ENCODE data around the gene ATP13A3.
"Not testable (repeated sequence)": the region's sequence is repeated elsewhere in the genome, so short reads cannot be mapped to it uniquely, and the experiment has no call there.

Gene ATP13A3

DNA sequence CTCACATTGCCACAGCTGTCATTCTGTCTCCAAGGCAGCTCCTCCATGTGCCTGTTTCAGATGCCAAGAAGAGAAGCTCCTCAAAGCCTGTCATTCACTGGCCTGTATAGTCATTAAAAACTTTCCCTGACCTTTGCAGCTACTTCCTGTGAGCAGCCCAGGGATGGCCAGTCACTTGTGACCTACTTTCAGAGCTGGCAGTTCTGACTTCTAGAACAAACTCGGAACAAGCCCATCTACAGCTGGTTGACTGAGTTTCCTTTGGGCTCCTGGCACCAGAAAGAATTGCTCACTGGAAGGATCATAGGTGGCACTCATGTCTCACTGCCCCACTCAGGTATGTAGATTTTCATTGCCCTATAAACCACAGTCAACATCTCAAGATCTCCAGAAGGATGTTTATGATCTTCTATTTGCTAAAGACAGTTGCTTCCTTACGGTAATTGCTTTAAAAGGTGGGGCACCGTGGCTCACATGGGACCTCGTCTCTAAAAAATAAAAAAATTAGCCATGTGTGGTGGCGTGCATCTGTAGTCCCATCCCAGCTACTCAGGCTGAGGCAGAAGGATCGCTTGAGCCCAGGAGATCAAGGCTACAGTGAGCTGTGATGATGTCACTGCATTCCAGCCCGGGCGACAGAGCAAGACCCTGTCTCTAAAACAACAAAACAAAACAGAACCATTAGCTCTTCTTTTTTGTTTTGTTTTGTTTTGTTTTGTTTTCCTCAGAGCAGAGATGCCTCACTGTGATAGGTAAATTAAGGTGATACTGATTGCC lies 11.2 kb upstream of the ATP13A3 start:
- DNase-seq, result no peak

DNA sequence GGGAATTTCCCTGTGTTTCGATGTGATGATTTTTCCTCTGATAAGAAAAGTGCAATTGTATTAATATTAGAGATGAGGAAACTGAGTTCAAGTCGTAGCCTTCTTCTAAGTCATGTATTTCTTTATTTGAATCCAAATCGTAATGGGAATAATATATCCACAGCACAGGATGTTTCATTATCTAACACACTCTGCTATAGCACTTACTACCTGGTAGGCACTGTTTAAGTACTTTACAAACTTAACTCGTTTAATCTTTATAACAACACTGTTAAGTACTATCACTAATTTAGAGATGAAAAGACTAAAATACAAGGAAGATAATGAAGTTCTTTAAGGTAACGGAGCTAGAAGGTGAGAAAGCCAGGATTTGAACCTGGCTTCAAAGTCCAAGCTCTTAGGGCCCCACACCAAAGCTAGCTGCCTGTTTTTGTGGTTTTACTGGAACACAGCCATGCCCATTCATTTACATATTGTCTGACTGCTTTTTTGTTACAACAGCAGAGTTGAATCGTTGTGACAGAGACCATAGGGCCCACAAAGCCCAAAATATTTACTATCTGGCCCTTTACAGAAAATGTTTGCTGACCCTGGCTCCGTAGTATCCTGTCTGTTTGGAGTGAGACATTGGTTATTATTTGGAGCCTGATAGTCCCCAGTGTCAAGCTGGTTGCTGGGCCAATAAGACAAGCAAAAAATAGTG lies 9.6 kb upstream of the ATP13A3 start:
- DNase-seq, result no peak

DNA sequence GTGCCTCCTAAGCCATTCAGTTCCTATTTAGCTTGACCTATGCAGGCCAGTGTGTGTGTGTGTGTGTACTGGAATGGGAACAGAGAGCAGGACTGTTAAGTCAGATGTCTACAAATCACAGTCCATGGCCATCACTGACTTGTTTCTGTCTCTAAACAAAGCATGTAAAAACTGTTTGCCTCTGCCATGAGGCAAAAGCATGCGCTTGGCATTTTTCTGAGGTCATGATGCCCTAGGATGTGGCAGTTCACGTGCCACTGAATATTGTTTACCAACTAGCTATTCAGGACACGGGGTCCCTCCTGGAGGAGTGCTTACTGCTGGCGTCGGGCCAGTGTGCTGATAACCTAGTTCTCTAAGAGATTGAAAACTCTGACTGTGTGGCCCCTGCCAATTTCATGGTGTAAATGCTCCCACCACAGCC lies 8.2 kb upstream of the ATP13A3 start:
- no peak for DNase-seq

DNA sequence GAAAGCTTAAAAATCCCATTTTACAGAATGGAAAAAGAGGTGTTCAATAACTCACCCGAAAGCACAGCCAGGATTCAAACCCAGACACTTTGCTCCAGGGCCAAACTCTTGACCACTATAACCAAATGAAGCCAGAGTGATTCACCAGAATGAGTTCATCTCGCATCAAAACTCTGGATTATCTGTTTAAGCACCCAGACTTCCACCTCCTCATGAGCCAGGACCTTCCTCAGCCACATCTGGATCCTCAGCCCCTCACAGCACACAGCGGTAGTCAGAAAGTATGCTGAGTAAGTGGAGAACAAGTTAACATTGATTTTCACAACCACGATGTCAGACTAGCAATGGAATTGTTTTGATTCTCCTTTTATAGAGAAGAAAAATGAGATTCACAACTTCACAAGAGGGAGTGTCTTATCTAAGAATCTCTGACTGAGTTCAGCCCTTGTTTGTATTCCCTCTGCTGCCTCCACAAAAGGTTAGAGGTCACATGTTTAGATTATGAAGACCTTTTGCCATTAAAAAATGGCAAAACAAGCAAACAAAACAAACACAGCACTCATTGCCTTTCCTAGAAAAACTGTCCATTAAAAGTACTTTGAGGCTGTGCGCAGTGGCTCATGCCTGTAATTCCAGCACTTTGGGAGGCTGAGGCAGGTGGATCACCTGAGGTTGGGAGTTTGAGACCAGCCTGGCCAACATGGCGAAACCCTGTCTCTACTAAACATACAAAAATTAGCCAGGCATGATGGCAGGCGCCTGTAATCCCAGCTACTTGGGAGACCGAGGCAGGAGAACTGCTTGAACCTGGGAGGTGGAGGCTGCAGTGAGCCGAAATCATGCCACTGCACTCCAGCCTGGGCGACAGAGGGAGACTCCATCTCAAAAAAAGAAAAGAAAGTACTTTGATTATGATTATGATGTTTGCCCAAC lies 7.5 kb upstream of the ATP13A3 start:
- not testable (repeated sequence) for DNase-seq

DNA sequence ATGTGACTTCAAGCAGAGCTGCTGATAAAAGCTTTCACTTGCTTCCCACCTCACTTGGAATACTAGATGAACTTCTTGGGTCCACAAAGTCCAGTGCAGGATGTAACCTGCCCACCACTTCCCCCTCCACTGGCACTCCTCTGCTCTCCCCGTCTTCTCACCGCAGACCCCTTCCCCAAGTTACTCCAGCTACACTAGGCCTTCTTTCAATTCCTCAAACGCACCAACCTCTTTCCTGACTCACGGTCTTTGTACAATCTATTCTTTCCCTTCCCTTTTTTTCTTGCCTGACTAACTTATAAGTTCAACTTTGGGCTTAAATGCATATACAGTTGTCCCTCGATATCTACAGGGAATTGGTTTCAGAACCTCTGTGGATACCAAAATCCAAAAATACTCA lies 5.2 kb upstream of the ATP13A3 start:
- DNase-seq, result no peak

DNA sequence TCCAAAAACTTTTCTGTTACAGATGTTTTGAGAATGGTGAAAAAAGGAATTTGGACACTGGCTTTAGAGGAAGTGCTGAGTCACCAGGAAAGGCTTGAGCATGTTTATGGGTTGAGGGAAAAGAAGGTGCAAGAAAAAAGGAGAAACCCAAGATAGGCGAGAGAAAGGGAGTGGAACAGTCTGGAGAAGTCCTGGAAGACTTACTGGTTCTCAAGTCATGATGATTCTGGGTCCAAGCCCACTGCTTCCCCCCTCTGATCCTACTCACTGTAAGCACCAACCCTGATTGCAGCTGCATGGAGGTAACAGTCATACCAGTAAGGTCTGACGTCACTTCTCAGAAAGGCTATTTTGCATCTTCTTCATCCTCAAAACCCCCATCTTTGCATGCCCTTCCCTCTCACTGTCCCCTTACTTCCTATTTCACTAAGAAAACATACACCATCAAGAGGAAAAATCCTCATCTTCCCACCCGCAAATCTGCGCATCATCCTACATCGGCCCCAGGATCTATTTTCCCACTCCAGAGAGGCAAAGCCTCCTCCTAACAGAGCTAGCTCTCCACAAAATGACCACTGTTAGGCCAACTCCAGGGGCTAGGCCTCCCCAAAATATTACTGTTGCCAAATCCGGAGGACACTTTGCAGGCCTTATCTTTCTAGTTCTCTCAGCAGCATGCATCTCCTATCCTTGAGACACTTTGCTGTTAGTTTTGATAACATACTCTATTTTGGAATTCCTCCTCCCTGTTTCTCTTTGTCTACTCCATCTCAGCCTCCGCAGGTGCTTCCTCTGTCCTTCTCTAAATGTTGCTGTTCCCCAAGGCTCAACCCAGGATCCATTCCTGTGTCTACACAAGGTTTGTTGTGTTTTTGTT lies 3.2 kb upstream of the ATP13A3 start:
- no peak for DNase-seq

DNA sequence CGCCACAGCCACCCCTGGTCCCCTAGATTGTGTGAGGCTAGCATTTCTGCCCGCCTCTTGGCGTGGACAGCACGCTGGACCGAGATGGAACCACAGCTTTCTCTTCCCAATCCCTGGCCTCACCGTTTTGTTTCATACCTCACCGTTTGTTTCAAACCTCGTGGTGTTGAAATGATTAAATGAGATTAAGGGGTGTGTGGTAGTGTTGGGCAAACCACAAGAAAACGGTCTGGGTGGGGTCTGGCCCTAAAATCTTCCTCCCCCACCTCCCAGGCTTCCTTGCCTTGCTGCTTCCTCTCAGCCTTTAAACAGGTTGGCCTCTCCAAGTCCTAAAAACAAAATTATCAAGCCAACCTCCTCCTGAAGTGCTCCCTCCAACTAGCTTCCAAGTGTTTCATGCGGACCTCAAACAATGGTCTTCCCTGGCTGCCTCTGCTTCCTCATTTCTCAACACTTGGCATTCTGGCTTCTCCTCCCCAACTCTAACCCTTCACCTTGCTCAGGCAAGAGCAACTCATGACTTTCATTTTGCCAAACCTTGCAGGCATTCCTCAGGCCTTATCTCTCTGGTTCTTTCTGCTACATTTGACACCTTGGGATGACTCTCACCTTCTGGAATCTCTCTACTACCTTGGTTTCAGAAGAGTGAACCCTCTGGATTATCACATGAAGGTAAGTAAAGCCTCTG lies 1.4 kb upstream of the ATP13A3 start:
- no peak for DNase-seq

DNA sequence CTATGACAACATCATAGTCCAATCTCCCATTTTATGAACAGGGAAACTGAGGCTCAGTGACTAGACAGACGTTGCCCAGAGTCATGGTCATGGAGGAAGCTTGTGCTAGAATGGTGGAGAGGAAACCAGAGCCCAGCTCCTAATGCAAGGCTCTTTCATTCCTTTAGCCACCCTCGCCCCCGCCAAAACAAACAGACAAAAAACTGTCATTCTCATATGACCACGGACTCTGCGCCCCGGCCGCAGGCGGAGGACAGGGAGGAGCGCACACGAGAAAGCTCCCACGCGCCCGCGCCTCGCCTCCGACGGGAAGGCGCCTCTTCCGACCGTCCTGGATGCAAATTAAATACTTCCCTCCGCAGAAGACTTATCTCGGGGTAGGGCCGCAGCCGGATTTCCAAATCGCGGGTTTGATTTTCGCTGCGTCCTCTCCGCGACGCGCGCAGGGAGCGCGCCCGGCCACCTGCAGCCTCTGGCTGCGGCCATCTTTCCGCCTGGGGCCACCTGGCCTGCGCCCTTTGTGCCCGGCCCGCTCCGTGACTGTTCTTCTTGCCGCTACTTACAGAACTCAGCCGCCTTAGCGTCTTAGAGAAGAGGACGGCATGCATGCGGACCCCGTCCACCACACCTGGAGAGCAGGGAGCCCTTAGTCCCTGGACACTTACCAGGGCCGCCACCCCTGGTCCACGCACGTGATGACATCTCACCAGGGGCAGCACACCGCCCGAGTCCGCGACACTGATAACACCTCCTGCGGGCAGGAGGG lies 670 bp upstream of the ATP13A3 start:
- DNase-seq, result peak; percentile 60

DNA sequence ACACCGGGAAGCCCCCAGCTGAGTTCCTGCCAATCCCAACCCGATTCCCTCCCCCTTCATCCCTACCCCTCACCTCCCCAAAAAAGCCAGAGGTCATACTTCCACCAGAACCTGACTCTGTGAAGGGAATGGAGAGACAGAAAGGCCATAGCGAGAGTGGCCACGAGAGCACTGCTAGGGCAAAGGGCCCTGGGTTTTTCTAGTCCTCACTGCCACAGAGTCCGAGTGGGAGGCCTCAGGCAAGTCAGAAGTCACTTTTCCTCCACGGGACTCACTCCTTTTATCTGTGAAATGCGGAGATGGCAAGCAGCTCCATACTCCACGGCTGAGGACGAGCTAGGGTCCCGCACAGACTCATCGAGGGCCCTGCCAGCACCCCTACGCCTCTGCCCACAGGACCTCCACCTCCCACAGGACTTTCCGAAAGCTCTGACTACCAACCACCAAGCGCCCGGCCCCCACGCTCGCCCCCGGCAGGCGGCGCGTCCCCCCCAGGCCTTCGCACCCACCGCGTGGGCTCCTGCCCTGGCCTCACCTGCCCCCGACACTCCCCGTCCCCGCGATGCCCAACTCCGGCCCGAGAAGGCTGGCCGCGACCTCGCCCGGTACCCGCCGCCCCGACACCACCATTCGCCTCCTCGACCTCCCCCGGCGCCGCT lies 792 bp downstream of the ATP13A3 start:
- no peak for DNase-seq

DNA sequence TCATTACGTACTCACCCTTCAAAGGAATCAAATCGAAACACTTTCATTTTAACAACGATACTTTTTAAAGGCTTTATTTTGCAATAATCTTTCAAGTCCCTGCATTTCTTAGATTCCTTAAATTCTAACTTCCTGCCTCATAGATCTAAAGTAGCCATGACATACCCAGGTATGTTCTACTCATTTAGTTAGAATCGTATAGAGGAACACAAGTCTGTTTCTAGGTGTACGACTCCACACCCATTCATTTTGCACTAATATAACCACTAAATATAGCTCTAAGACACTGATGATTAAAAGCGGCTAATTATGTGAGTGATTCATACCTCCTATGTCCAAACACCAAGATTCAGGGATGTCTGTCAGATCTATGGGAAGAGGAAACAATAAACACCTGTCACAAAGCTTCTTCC lies 1.3 kb downstream of the ATP13A3 start:
- DNase-seq, result no peak

DNA sequence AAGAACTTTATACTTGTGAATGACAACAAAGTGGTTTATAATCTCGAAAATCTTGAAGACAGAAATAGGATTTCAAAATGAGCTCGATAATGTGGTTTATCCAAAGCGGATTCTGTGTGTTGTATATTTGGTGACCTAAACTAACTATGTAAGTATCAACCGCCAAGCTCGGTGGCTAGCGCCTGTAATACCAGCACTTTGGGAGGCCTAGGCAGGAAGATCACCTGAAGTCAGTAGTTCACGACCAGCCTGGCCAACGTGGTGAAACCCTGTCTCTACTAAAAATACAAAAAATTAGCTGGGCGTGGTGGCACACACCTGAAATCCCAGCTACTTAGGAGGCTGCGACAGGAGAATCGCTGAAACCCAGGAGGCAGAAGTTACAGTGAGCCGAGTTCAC lies 2.2 kb downstream of the ATP13A3 start:
- DNase-seq, result no peak

DNA sequence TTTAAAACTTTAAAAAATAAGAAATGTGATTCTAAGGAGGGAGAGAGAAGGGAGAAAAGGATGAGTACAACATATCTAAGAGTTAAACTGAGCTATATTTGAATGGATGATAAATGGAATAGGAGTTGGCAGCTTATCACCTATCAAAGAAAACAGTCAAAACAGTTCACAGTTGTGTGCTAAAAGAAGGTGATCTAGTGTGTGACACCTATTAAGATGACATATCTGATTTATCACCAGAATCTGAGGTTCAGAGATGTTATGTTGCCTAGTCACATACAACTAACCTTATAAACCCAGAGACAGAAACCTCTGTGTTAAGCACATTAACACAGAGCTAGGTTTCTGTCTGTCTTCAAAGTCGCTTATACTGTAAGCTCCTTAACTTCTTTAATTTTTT lies 3.0 kb downstream of the ATP13A3 start:
- DNase-seq, result no peak

DNA sequence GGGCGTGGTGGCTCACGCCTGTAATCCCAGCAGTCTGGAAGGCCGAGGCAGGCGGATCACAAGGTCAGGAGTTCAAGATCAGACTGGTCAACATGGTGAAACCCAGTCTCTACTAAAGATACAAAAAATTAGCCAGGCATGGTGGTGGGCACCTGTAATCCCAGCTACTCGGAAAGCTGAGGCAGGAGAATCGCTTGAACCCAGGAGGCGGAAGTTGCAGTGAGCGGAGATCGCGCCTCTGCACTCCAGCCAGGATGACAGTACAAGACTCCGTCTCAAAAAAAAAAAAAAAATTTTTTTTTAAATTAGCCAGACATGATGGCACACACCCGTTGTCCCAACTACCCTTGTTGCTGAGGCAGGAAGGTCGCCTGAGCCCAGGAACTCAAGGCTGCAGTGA lies 4.0 kb downstream of the ATP13A3 start:
- not testable (repeated sequence) for DNase-seq

DNA sequence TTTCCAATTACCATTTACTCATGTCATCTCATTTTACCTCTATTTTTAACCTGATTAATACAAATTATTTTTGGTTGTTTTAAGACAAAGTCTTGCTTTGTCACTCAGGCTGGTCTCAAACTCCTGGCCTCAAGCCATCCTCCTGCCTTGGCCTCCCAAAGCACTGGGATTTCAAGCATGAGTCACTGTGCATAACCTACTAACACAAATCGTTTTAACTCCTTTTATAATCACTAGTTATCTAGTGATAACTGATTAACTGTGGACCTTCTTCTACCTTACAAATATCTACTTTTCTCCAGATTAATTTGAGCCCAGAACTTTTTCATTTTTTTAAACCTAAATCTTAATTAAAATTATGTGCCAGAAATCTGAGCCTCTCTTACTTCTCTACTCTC lies 4.6 kb downstream of the ATP13A3 start:
- DNase-seq, result no peak

DNA sequence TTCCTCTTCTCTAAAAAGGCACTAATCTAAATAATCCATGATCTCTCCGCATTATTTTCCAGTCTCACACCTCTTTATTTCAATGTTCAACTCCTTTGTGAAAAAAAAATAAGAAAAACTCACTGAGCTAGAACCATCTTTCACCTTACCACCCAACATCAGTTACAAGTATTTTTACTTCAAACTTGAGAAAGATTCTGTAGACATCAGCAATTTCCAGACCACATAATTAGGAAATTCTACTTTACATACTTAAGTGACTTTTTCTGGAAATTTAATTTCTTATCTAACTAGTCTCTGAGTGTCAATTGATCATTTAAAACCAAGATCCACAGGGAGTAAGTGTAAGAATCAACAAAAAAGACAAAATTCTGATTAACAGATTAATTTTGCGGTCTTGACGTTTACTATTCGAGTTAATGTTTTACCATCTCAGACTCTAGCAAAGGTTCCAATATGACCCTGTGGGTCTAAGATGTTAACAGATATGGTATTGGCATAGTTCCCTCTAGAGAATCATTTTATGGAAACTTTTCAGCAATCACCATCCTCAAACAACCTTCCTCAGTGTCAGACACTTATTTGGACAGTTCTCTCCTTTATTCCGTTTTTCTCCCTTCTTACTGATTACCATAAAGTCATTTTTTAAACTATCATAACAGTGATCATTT lies 5.1 kb downstream of the ATP13A3 start:
- DNase-seq, result no peak

DNA sequence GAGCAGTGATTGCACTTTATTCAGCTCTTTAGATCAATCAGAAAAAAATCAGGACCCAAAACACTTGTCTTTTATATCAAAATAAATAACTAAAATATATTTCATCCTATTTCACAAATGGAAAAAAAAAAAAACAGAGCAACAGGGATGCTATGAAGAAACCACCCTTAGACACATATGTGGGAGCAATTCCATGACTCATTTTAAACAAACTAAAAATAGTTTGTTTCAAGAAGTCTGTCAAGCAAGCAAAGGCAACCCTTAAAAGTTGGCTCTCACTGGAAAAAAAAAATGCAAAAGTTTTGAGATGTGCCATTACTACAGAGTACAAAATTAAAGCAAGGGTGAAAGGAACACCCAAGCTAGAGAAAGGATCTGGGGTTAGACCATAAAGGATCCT lies 5.7 kb downstream of the ATP13A3 start:
- no peak for DNase-seq

DNA sequence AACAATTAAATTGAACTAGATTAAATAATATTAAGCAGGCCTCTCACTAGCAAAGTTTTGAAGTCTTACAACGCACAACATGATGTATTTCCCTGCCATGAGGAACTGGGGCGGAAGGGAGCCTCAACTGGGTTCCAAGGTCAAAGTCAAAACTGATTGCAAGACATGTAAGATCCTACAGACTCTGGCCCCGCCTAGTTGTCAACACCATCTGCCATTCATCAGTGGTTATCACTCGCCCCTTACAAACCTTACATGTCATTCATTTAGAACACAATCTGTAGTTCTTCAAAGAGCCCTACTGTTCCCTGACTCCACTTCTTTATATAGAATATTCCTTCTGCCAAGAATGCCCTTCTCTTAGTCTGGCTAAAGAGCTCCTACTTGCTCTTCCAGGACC lies 10.0 kb downstream of the ATP13A3 start:
- DNase-seq, result no peak

DNA sequence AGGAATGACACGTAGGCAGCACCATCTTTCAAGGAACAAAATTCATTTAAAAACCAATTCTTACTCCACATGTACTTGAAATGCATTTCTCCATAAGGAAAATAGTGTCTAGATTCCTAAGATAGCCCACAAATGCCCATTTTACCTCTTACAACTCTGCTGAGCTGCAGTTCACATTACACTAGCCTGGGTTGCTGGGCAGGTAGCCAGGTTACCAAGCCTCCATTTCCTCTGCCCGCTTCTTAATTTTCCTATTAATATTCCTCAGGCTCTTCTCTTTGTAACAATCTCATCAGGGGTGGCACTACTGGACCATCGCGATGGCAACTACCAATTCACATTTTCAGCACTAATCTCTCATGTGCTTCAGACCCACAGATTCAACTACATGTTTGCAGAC lies 10.8 kb downstream of the ATP13A3 start:
- DNase-seq, result no peak

DNA sequence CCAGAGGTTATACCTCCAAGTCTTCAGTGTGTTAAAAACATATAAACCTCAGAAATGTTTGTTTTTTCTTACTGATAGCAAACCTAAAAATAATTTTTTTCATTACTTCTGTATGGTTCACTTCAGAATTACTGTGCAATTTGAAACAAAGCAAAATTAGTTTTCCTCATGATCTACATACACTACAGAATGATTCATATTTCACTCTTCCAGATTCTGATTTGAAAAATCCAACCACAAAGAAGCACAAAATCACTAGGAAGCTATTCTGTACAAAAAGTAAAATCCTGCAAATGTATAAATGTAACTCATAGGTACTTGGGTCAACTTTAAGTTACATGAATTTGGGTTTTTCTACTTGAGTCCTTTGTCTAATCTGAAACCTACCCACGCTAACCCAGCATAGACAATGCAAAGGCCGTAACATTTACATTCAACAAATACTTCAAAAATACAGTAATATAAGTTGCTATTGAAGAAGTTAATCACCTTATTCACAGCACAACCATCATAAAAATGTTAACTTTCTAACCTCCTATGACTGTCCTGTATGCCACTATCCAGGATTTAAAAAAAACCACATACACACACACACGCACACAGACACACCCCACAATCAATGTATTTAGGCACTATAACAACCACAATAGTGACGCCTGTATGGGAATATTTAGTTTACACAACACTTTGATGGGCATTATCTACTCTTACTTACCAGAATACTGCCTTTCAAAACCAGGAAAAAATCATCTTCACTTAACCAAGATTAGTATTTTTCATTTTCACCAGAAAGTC lies 11.5 kb downstream of the ATP13A3 start:
- no peak for DNase-seq

Measured in NCI-H2227 treated with DMSO at 0.1 percent for 48 hours (cell line).